Body of pancreas (tissue), 4 donors: ENCODE measurements around the gene LRRK1. TPM values are rescaled to one million over a fixed set of nuclear protein-coding genes. Genes with fewer than 3 reads are reported as not detected.

Experiments
- ATAC-seq: fragments of 150-250 bp; one replicate; pipeline ENCODE4 v1.9.1; 2016
- DNase-seq, 4 donors: peaks; one replicate each; pipeline ENCODE4 v3.0.0-alpha.2; 2019
- H3K27ac ChIP-seq, 4 donors: fragments of 200-600 bp; sonication (generic); 1 replicate in 3 of 4; 2 replicates in 1 of 4; pipeline versions ENCODE4 v1.5.1 to v1.6.1; 2016 to 2019; ENCODE audit warnings: mild to moderate bottlenecking in 1 of 4, mixed read lengths in 1 of 4, moderate library complexity in 1 of 4
- H3K27me3 ChIP-seq, 2 donors: fragments of 200-600 bp; sonication (generic); one replicate each; pipeline ENCODE4 v1.6.0; 2016; ENCODE audit warnings: mild to moderate bottlenecking in 1 of 2
- H3K36me3 ChIP-seq, 2 donors: fragments of 200-600 bp; sonication (generic); replicated peaks in 1 of 2; 2 replicates each; pipeline ENCODE4 v1.5.1; 2016; ENCODE audit warnings: low read depth in 2 of 2; ENCODE audit not compliant: insufficient read depth in 1 of 2
- H3K4me1 ChIP-seq: fragments of 200-600 bp; sonication (generic); one replicate; pipeline ENCODE4 v1.6.0; 2016
- H3K4me3 ChIP-seq, 2 donors: fragments of 200-600 bp; sonication (generic); 1 replicate in 1 of 2; 2 replicates in 1 of 2; pipeline ENCODE4 v1.5.1; 2016 to 2019
- H3K9me3 ChIP-seq, 3 donors: fragments of 200-600 bp; sonication (generic); 1 replicate in 2 of 3; 2 replicates in 1 of 3; pipeline ENCODE4 v1.5.1; 2016
- POLR2A ChIP-seq, 3 donors: fragments of 450-650 bp; IDR thresholded peaks; one replicate each; pipeline ENCODE4 v1.6.1; 2016; ENCODE audit warnings: antibody characterized with exemption in 3 of 3, mild to moderate bottlenecking in 2 of 3
- WGBS, 2 donors: methylation state at CpG; one replicate each; pipeline ENCODE4 v1.1.5; 2017; 5-methylcytosine and 5-hydroxymethylcytosine counted together
- intact Hi-C: fragments of 100-400 bp; cut with DNase I; formaldehyde crosslinking; loops from one replicate; pipeline ENCODE4 v1.15.1; 2023
- total RNA-seq, 2 donors: library from RNA; depleted of rRNA; stranded (reverse); fragments of >200 nt; gene quantifications; one replicate each; pipeline ENCODE4 v1.1.0, GENCODE V29; 2016
- TF ChIP-seq, protein P1 (sequence below), 7 experiments: fragments of 450-650 bp in 4 of 7; fragments of 200-600 bp in 3 of 7; sonication (generic) in 3 of 7; IDR thresholded peaks; one replicate each; pipeline ENCODE4 v1.5.1; 2016 to 2019; ENCODE audit warnings: antibody characterized with exemption in 7 of 7

LRRK1 gene
- total RNA-seq, 2 donors from 2014 or later, result 12.2 to 14.0 TPM

DNA sequence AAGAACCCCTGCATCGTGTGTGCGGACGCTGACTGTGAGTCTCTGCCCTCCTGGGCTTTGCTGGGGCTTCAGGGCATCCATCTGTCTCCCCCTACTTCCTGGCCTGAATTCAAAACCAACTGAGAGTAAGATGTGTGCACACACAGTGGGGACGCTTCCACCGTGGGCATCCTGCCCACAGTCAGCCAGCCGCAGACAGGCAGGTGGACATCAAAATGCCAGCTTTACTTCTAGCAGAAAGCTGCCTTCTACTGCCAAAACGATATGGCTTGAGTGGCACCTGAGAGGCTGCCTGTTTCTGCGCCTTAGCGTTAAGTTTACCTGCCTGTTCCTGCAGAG lies 21.0 kb upstream of the LRRK1 start:
- H3K27ac ChIP-seq, result no peak overlapping the region
- intact Hi-C loops, result no loop called here
- WGBS, 2 donors, result 82 to 85% methylated on average over 9 of the region's 9 CpGs
- no peak for ATAC-seq
- no peaks in the 10 kb centered on the region for H3K9me3 ChIP-seq
- no peaks in the 10 kb centered on the region for H3K36me3 ChIP-seq
- no peaks in the 10 kb centered on the region for H3K27me3 ChIP-seq
- no peak for TF ChIP-seq POLR2A (IDR thresholded peaks at IDR 0.05)
- TF ChIP-seq, protein P1, sequence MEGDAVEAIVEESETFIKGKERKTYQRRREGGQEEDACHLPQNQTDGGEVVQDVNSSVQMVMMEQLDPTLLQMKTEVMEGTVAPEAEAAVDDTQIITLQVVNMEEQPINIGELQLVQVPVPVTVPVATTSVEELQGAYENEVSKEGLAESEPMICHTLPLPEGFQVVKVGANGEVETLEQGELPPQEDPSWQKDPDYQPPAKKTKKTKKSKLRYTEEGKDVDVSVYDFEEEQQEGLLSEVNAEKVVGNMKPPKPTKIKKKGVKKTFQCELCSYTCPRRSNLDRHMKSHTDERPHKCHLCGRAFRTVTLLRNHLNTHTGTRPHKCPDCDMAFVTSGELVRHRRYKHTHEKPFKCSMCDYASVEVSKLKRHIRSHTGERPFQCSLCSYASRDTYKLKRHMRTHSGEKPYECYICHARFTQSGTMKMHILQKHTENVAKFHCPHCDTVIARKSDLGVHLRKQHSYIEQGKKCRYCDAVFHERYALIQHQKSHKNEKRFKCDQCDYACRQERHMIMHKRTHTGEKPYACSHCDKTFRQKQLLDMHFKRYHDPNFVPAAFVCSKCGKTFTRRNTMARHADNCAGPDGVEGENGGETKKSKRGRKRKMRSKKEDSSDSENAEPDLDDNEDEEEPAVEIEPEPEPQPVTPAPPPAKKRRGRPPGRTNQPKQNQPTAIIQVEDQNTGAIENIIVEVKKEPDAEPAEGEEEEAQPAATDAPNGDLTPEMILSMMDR (IDR thresholded peaks at IDR 0.05), result no peak
- peaks cover 27% of the 10 kb centered on the region for H3K4me1 ChIP-seq
- H3K4me3 ChIP-seq, result no peak overlapping the region
- DNase-seq, result no peak

DNA sequence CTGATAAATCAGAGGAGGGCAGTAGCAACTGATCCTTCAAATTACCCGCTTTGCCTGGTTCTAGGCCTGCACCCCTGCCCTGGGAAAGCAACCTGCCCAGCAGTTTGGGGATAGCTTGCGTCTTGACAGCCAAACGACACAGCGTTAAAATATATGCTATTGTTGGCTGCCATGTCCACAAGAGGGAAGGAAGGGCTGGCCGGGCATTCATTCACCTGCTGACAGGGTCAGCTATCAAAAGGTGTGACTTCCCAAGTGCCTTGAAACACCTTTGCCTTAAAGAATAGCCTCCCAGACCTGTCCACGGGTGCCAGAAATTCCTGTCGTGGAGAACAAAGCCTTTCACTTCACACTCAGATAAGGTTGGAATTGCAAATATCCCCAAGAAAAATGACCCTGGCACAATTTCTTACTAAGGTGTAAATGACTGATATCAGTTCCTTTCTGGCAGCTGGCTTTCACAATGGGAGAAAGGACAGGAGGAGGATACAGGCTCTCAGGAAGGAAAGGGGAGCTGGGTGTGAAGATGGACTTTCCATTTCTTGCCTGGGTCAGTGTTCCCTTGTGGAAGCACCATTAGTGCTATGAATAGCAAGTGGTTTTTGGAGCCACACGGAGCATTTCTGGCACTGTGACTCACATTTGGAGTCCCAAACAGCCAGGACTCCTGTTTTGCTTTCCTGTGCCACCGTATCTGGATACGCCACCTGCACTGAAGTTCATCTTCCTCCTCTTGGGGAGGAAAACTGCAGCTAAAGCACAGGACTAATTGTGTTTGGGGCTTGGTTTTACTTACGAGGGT lies 20.3 kb upstream of the LRRK1 start:
- Histone ChIP-seq H3K4me1 (peaks cover 31% of the 10 kb centered on the region), H3K4me3 (no peak overlapping the region), H3K36me3 (no peaks in the 10 kb centered on the region), H3K9me3 (no peaks in the 10 kb centered on the region), H3K27ac (no peak overlapping the region), H3K27me3 (no peaks in the 10 kb centered on the region)
- WGBS, 2 donors, result 70 to 73% methylated on average over 11 of the region's 11 CpGs
- intact Hi-C loops, result no loop called here
- DNase-seq, result no peak
- ATAC-seq, result no peak
- TF ChIP-seq POLR2A (IDR thresholded peaks at IDR 0.05), result no peak
- TF ChIP-seq, protein P1 (IDR thresholded peaks at IDR 0.05), result no peak

DNA sequence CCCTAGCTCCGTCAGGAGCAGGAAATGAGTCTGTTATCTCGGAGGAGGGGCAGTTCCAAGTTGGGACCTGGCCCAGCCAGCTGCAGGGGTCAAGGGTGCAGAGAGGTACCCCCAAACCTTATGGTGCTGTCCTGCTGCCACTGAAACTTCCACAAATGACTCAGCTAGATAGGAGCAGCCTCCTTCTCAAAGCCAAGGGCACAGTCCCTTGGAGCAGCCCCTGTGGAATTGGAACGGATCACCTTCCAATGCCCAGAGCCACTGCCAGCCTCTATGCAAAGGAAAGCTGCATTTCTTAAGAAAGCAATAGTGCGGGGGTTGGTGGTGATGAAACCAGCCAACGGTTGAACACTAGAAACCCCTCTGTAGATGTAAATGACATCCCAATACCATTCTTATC lies 19.6 kb upstream of the LRRK1 start:
- TF ChIP-seq POLR2A (IDR thresholded peaks at IDR 0.05), result no peak
- TF ChIP-seq, protein P1 (IDR thresholded peaks at IDR 0.05), result no peak
- DNase-seq (no peak), ATAC-seq (no peak)
- H3K36me3 ChIP-seq, result no peaks in the 10 kb centered on the region
- peaks cover 31% of the 10 kb centered on the region for H3K4me1 ChIP-seq
- no peak overlapping the region for H3K4me3 ChIP-seq
- intact Hi-C loops, result no loop called here
- no peaks in the 10 kb centered on the region for H3K27me3 ChIP-seq
- H3K9me3 ChIP-seq, result no peaks in the 10 kb centered on the region
- 72% methylated on average over 5 of the region's 5 CpGs for WGBS, 2 donors
- H3K27ac ChIP-seq, result no peak overlapping the region

DNA sequence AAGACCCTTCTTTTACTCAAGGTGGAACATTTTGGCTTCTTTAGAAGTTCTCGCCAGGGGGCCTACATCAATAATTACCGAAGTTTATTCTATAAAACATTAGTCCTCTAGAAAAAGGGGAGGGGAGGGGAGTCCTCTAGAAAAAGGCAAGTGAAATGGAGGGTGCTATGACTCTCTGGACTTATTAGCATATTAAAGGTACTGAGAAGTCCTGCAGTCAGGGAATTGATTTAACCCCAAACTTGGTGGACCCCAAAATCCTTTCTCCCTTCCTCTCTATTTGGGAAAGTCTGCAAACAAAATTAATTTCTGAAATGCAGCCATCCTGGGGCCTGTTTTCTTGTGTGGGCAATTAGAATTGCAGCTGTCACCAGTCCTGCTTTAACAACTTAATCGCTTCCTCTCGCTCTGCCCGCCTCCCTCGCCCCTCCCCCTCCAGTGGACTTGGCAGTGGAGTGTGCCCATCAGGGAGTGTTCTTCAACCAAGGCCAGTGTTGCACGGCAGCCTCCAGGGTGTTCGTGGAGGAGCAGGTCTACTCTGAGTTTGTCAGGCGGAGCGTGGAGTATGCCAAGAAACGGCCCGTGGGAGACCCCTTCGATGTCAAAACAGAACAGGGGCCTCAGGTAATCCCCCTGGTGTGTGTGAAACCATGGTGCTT lies 18.9 kb upstream of the LRRK1 start:
- TF ChIP-seq, protein P1 (IDR thresholded peaks at IDR 0.05), result no peak
- no peak for TF ChIP-seq POLR2A (IDR thresholded peaks at IDR 0.05)
- DNase-seq, result peak; percentile 47 to 74 (median 59)
- peak overlapping the region in 3 of 4 donors; percentile 93 to 98 (median 97) for H3K27ac ChIP-seq
- H3K9me3 ChIP-seq, result no peaks in the 10 kb centered on the region
- no peak for ATAC-seq
- H3K4me3 ChIP-seq, result no peak overlapping the region
- H3K27me3 ChIP-seq, result no peaks in the 10 kb centered on the region
- intact Hi-C loops, result no loop called here
- WGBS, 2 donors, result 56 to 66% methylated on average over 13 of the region's 13 CpGs
- no peaks in the 10 kb centered on the region for H3K36me3 ChIP-seq
- H3K4me1 ChIP-seq, result peaks cover 31% of the 10 kb centered on the region
